Thyroid gland (tissue), 4 donors: ENCODE results near the gene FCN3.

Source experiments
- POLR2A ChIP-seq, 2 donors: fragments of 450-650 bp; IDR thresholded peaks; one replicate each; pipeline ENCODE4 v1.6.1; 2017; ENCODE audit warnings: antibody characterized with exemption in 2 of 2, mild to moderate bottlenecking in 2 of 2, moderate library complexity in 1 of 2
- TF ChIP-seq, protein P1 (sequence below), 6 experiments: fragments of 200-600 bp in 3 of 6; fragments of 450-650 bp in 3 of 6; sonication (generic) in 3 of 6; IDR thresholded peaks; one replicate each; pipeline ENCODE4 v1.5.1; 2016 to 2019; ENCODE audit warnings: antibody characterized with exemption in 6 of 6, mild to moderate bottlenecking in 2 of 6, inconsistent platforms in 1 of 6, moderate library complexity in 1 of 6

DNA sequence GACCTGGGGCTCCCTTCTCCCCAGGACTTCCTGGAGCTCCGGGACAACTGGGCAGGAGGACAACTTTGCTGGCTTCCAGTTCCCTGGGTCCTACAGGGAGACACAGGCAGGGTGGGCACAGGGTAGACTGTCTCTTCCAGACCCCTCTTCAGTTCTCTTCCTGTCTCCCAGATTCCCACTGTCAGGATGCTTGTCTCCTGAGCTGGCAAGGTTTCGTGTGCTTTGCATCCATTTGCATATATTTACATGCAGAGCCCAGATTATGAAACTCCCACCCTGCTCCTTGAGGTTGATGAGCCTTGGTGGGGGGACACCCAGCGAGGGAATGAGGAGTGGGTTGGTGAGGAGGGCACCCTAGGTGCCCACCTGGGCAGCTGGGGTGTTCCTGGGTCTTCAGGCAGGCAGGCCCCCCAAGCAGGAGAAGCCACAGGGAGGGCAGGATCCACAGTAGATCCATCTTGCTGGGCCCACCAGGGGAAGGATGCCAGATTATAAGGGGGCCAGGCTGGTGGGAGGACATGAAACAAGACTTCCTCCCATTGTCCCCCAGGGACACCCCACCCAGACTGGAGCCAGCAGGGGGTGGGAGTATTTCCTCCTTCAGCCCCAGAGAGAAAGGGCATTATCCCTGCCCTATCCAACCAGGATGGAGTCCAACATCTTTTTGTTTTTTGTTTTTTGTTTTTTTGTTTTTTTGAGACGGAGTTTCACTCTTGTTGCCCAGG, at the start of gene FCN3:
- TF ChIP-seq, protein P1, sequence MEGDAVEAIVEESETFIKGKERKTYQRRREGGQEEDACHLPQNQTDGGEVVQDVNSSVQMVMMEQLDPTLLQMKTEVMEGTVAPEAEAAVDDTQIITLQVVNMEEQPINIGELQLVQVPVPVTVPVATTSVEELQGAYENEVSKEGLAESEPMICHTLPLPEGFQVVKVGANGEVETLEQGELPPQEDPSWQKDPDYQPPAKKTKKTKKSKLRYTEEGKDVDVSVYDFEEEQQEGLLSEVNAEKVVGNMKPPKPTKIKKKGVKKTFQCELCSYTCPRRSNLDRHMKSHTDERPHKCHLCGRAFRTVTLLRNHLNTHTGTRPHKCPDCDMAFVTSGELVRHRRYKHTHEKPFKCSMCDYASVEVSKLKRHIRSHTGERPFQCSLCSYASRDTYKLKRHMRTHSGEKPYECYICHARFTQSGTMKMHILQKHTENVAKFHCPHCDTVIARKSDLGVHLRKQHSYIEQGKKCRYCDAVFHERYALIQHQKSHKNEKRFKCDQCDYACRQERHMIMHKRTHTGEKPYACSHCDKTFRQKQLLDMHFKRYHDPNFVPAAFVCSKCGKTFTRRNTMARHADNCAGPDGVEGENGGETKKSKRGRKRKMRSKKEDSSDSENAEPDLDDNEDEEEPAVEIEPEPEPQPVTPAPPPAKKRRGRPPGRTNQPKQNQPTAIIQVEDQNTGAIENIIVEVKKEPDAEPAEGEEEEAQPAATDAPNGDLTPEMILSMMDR (IDR thresholded peaks at IDR 0.05), result no peak
- no peak for TF ChIP-seq POLR2A (IDR thresholded peaks at IDR 0.05)
